HG03064 (cell line): ENCODE results near the gene MDFIC2.
"Not testable (repeated sequence)": the region's sequence is repeated elsewhere in the genome, so short reads cannot be mapped to it uniquely, and the experiment has no call there.

Experiments used
- ATAC-seq: cut with Tn5 transposase; IDR thresholded peaks from one replicate; pipeline ENCODE4 v1.9.1; 2021; ENCODE audit warnings: low read depth; ENCODE audit not compliant: unreplicated experiment

The MDFIC2 gene

GRCh38 chr3:70312336-70312735, at the start of gene MDFIC2:
Gene MDFIC2 (minus strand): TSS chr3:70312638. CDS start chr3:70311973, 665 bp downstream.
- no peak for ATAC-seq

- no peak for ATAC-seq
Measured at GRCh38 chr3:70360979-70361760, 48.7 kb upstream of the MDFIC2 start.

- ATAC-seq: no peak
Measured at GRCh38 chr3:70359711-70360110, 47.3 kb upstream of the MDFIC2 start.

DNA sequence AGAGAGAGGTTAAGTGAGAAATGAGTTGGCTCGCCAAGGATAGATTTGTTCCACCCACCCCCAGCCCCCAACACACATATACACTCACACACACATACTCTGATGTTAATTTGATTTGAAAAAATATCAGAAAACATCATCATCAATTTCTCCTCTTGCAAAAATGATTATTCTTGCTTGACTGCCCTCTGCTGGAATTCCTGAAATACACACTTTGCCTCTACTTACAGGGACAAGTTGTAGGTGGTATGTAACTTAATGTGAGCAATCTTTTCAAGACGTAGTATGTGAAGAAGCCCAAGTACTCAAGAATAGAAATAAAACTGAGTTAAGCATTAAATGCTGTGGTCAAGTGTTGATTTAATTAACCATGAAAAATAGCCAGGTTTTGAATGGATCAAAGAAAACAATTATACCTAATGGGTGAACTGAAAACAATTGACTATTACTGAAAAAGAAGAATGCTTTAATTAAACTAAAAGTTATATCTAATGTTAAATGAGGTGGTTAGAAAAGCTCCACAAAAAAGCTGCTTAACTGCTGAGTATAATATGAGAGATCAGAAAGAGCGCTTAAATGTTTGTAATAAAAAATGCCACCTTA, 46.6 kb upstream of the MDFIC2 start:
- no peak for ATAC-seq

DNA sequence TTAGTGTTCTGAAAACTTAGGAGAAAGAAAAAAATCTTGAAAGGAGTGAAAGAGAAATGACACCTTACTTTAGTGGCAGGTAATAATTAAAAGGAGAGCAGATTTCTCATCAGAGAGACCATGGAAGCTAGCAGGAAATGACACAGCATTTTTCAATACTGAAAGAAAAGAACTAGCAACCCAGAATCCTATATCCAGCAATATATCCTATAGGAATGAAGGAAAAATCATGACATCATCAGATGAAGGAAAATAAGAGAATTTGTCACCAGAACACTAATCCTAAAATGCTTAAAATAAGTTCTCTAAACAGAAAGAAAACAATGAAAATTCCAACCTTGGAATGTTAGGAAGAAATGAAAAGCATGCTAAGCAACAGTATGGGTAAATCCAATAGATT, 39.8 kb upstream of the MDFIC2 start:
- ATAC-seq: no peak

DNA sequence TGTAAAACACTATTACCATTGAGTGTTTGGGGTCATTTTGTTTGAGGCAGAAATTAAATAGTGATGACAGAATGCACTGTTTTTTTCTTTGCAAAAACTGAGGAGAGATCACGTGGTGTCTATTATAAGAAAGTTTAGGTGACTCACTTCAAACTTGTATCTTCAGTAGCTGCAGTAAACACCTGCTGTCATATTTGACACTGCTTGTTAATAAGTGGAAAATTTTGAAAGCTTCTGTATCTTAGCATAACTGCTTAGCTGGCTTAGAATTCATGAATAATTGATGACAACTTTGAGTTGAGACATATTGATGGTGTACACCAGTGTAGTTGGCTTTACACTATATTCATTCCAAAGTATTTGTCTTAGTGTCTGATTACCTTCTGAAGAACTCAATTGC, 29.7 kb upstream of the MDFIC2 start:
- ATAC-seq: no peak

DNA sequence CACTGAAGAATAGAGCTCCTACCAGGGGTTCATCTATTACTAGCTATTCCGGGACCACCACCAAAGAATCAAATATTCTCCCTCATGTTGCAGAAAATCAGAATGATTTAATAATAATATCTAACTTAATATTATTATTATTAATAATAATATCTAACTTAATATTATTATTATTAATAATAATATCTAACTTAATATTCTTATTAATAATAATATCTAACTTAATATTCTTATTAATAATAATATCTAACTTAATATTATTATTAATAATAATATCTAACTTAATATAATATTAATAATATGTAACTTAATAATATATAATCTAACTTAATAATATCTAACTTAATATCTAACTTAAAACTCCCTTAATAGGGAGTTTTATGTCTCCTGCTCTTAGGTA, 24.4 kb upstream of the MDFIC2 start:
- not testable (repeated sequence) for ATAC-seq

- ATAC-seq: no peak
Measured at GRCh38 chr3:70333080-70333479, 20.6 kb upstream of the MDFIC2 start.

GRCh38 chr3:70315021-70315420, 2.6 kb upstream of the MDFIC2 start:
- no peak for ATAC-seq

- ATAC-seq: no peak
Measured at GRCh38 chr3:70310809-70311208, 1.6 kb downstream of the MDFIC2 start.

- no peak for ATAC-seq
Measured at GRCh38 chr3:70309591-70309990, 2.8 kb downstream of the MDFIC2 start.

DNA sequence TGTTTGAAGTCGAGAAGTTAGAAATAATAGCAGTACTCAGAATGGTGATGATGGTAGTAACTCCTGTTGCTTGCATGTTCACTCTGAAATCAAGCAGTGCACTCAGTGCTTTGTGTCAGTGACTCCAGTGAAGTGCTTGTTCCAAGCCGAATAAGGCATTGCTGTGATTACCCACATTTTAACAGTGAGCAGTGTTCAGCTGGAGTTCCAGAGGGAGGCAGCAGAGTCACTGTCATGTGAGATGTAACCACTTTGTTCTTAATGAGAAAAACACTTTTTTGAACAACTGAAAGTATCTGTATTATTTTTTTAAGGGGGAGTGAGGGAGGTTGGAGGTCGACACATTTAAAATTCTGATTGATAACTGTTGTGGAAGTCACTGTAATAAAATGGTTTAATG, 3.7 kb downstream of the MDFIC2 start:
- ATAC-seq: no peak

GRCh38 chr3:70306736-70307135, 5.7 kb downstream of the MDFIC2 start:
- ATAC-seq: no peak

DNA sequence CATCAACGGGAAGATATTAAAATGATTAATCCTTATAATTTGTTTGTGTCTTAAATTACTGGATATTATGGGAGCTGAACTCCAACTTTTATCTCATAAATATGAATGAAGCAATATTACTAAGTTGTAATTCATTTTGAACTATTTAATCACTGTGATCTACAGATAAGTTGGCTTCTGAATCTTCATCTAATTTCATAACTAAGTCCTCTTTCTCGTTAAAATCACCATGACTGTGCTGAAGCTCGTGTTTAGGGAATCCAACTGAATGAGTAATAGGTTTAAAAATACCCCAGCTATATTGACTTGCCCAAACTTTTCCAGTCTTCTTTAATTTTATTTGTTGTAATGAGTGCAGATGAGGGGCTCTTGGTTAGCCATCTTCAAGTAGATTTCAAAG, 14.1 kb downstream of the MDFIC2 start:
- ATAC-seq: no peak

DNA sequence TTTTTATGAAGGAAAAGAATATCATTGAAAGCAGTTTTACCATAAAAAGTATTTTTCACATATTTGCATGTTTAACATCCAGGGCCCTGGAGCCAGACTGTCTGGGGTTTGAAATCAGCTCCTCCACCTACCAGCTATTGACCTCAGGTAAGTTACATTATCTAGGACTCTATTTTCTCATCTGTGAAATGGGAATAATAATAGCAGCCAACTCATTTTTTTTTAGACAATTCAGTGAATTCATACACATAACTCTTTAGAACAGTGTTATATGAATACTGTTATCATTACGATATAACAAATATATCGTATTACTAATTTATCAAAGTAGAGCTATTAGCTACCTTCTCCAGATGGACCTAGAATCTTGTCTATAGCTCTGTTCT, 21.3 kb downstream of the MDFIC2 start:
- no peak for ATAC-seq

- ATAC-seq: not testable (repeated sequence)
Measured at GRCh38 chr3:70290431-70291096, 21.9 kb downstream of the MDFIC2 start.

DNA sequence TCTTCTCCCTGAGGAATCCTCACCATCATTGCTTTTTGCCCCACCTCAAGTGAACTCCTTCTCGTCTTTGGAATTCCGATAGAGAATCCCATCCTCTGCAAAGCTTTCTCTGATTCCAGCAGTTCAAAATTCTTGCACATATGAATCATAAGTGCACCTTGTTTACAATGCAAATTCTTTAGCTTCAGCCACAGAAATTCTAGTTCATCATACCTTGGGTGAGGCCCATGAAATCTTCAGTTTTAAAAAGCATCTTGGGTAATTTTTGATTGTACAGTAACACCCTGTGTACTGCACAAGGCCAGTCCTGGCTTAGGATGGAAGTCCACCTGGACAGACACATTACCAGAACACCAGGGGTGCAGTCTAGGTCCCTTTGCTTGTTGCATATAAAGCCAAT, 30.8 kb downstream of the MDFIC2 start:
- no peak for ATAC-seq

- ATAC-seq: no peak
Measured at GRCh38 chr3:70277304-70277703, 35.1 kb downstream of the MDFIC2 start.

DNA sequence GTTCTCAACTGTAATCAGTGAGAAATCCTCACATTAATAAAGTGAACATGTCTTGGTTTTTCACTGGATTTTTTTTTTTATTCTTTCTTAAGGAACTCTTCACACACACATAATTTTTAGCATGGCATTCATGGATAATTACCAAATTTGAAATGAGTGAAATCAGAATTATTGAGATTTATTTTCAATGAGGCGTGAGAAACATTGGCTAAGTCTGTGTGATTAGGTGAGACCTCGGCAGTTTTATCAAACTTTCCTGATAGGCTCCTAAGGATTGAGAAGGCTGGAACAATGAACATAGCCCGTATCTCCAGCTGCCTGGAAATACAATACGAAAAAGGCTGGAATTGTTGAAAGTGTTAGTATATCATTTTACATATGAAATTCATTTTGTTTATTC, 35.5 kb downstream of the MDFIC2 start:
- ATAC-seq: no peak

- no peak for ATAC-seq
Measured at GRCh38 chr3:70273492-70273891, 38.9 kb downstream of the MDFIC2 start.

DNA sequence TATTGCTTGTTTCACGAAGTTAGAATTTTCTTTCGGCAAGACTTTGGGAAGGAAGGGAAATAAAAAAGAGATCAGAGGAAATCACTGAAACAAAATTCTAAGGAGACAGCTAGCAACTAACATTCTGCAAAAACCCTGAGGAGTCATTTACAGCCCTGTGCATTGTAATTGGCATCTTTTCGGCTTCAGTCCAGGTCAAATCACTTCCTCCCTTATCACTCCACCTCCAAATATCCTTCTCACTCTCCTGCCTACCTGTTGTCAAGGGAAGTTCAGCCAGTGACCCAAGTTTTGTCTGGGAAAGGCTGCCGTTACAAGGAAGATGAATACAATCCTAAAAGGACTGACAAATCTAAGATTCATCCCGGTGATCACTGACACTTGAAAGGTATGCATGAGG, 39.6 kb downstream of the MDFIC2 start:
- no peak for ATAC-seq
